Panc1 (cell line): ENCODE measurements around the gene FCGBP. TPM values are rescaled to one million over a fixed set of nuclear protein-coding genes. Genes with fewer than 3 reads are reported as not detected.

ENCODE experiments used
- ATAC-seq: fragments of 200-7000 bp; cut with Tn5 transposase; 2 replicates; pipeline ENCODE4 v1.9.1; 2020; ENCODE audit warnings: mild to moderate bottlenecking, moderate library complexity
- BruUV-seq: library from RNA; stranded (reverse); fragments of 400-500 nt; replicated peaks from 2 replicates; lab custom pipeline; 2021; lab: Mats Ljungman, UMichigan
- CTCF ChIA-PET: fragments of 300-600 bp; sonication (Branson Sonifier 250); formaldehyde crosslinking; loops from one replicate; lab custom pipeline; 2022; ENCODE audit warnings: antibody characterized with exemption; lab: Charles Lee
- POLR2A ChIA-PET: fragments of 300-600 bp; sonication (Branson Sonifier 250); formaldehyde crosslinking; loops from one replicate; lab custom pipeline; 2022; ENCODE audit warnings: antibody characterized with exemption; lab: Charles Lee
- DNase-seq: peaks from one replicate; pipeline ENCODE4 v3.0.0-alpha.2; 2010; ENCODE audit warnings: low read depth, low spot score
- H3K27ac ChIP-seq: 2 replicates; pipeline ENCODE4 v1.5.1; 2011; ENCODE audit warnings: mild to moderate bottlenecking, low read length, inconsistent platforms
- H3K27me3 ChIP-seq: fragments of 200-500 bp; sonication (Bioruptor generic); 2 replicates; pipeline ENCODE4 v1.6.0; 2014; ENCODE audit warnings: low read length, inconsistent platforms; ENCODE audit not compliant: control insufficient read depth, insufficient read depth
- H3K36me3 ChIP-seq: fragments of 200-500 bp; sonication (Bioruptor generic); 2 replicates; pipeline ENCODE4 v1.5.1; 2014; ENCODE audit warnings: inconsistent platforms, mild to moderate bottlenecking, low read length, moderate library complexity; ENCODE audit not compliant: control insufficient read depth, insufficient read depth
- H3K4me1 ChIP-seq: 2 replicates; pipeline ENCODE4 v1.5.1; 2011; ENCODE audit warnings: inconsistent platforms, mild to moderate bottlenecking, low read length, moderate library complexity; ENCODE audit not compliant: control insufficient read depth, insufficient read depth
- H3K4me3 ChIP-seq, 2 experiments: 2 replicates each; pipeline ENCODE4 v1.5.1; 2011 to 2012; ENCODE audit warnings: low read depth in 2 of 2, low read length in 2 of 2, mild to moderate bottlenecking in 2 of 2, inconsistent platforms in 1 of 2, moderate library complexity in 1 of 2
- H3K9me3 ChIP-seq: fragments of 200-500 bp; sonication (Bioruptor generic); 2 replicates; pipeline ENCODE4 v1.5.1; 2014; ENCODE audit warnings: low read depth, mild to moderate bottlenecking, inconsistent platforms, low read length, moderate library complexity; ENCODE audit not compliant: control insufficient read depth, insufficient read depth
- POLR2AphosphoS5 ChIP-seq: IDR thresholded peaks from 2 replicates; pipeline ENCODE4 v1.6.1; 2012; ENCODE audit warnings: mild to moderate bottlenecking, low read depth, low read length, moderate library complexity
- SIN3A ChIP-seq: IDR thresholded peaks from 2 replicates; pipeline ENCODE4 v1.6.1; 2012; ENCODE audit warnings: low read depth, mild to moderate bottlenecking, low read length, moderate library complexity, borderline replicate concordance; ENCODE audit not compliant: insufficient read depth
- TCF7L2 ChIP-seq: IDR thresholded peaks from 2 replicates; pipeline ENCODE4 v1.6.1; 2011; ENCODE audit warnings: mild to moderate bottlenecking, low read depth, low read length, inconsistent platforms
- in situ Hi-C: cut with HindIII; loops from 2 replicates; pipeline ENCODE4 v1.10.0; 2016; ENCODE audit warnings: low sequenced_read_pairs, low pct_unique_long_range_greater_than_20kb
- intact Hi-C: fragments of 100-400 bp; cut with micrococcal nuclease; formaldehyde crosslinking; loops from one replicate; pipeline ENCODE4 v1.10.0; 2022; ENCODE audit not compliant: unreplicated experiment
- total RNA-seq: library from RNA; stranded (reverse); gene quantifications from one replicate; pipeline ENCODE4 v1.2.1, GENCODE V29; 2021; ENCODE audit not compliant: unreplicated experiment
- TF ChIP-seq, protein P1 (sequence below), 2 experiments: IDR thresholded peaks; 2 replicates each; pipeline ENCODE4 v1.6.1; 2011 to 2012; ENCODE audit warnings: low read depth in 2 of 2, control low read depth in 1 of 2, low read length in 1 of 2, mild to moderate bottlenecking in 1 of 2, moderate library complexity in 1 of 2; ENCODE audit not compliant: insufficient read depth in 1 of 2
- TF ChIP-seq, protein P2 (sequence below): fragments of 450-650 bp; IDR thresholded peaks from 2 replicates; pipeline ENCODE4 v1.5.1; 2017; ENCODE audit warnings: mild to moderate bottlenecking

FCGBP gene
- total RNA-seq, 1 experiment from 2014 or later: 6.4 TPM

DNA sequence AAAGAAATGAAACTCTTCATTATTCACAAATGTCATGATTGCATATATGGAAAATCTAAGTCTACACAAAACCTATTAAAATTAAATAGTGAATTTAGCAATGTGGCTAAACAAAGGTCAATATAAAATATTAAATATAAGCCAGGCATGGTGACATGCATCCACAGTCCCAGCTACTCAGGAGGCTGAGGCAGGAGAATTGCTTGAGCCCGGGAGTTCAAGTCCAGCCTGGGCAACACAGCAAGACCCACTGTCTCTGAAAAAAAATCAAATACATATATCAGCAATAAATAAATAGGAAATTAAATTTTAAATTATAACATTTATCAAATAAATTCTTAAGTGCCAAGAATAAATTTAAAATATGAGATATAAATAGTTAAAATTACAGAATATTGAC lies 48.4 kb upstream of the FCGBP start:
- peaks cover 52% of the 10 kb centered on the region for H3K36me3 ChIP-seq
- POLR2A ChIA-PET: interaction anchor here (0.5 to 1.5 kb wide), 2 partner anchors 12 to 295 kb away, joined by 3 to 9 read pairs; partner anchors contain the start of gene PSMC4
- in situ Hi-C loops (no loop called here), intact Hi-C loops (no loop called here)
- ATAC-seq: no peak
- no peak overlapping the region for H3K27ac ChIP-seq
- BruUV-seq: no TSS peak
- no peaks in the 10 kb centered on the region for H3K4me1 ChIP-seq
- H3K27me3 ChIP-seq: no peaks in the 10 kb centered on the region
- peaks cover 56% of the 10 kb centered on the region for H3K9me3 ChIP-seq
- TF ChIP-seq TCF7L2 (no peak), SIN3A (no peak), POLR2AphosphoS5 (no peak)
- TF ChIP-seq, protein P1, sequence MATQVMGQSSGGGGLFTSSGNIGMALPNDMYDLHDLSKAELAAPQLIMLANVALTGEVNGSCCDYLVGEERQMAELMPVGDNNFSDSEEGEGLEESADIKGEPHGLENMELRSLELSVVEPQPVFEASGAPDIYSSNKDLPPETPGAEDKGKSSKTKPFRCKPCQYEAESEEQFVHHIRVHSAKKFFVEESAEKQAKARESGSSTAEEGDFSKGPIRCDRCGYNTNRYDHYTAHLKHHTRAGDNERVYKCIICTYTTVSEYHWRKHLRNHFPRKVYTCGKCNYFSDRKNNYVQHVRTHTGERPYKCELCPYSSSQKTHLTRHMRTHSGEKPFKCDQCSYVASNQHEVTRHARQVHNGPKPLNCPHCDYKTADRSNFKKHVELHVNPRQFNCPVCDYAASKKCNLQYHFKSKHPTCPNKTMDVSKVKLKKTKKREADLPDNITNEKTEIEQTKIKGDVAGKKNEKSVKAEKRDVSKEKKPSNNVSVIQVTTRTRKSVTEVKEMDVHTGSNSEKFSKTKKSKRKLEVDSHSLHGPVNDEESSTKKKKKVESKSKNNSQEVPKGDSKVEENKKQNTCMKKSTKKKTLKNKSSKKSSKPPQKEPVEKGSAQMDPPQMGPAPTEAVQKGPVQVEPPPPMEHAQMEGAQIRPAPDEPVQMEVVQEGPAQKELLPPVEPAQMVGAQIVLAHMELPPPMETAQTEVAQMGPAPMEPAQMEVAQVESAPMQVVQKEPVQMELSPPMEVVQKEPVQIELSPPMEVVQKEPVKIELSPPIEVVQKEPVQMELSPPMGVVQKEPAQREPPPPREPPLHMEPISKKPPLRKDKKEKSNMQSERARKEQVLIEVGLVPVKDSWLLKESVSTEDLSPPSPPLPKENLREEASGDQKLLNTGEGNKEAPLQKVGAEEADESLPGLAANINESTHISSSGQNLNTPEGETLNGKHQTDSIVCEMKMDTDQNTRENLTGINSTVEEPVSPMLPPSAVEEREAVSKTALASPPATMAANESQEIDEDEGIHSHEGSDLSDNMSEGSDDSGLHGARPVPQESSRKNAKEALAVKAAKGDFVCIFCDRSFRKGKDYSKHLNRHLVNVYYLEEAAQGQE (IDR thresholded peaks at IDR 0.05; ENCODE audit: insufficient read depth in 1 of 2, low read depth in 2 of 2, low read length in 1 of 2): no peak
- TF ChIP-seq, protein P2, sequence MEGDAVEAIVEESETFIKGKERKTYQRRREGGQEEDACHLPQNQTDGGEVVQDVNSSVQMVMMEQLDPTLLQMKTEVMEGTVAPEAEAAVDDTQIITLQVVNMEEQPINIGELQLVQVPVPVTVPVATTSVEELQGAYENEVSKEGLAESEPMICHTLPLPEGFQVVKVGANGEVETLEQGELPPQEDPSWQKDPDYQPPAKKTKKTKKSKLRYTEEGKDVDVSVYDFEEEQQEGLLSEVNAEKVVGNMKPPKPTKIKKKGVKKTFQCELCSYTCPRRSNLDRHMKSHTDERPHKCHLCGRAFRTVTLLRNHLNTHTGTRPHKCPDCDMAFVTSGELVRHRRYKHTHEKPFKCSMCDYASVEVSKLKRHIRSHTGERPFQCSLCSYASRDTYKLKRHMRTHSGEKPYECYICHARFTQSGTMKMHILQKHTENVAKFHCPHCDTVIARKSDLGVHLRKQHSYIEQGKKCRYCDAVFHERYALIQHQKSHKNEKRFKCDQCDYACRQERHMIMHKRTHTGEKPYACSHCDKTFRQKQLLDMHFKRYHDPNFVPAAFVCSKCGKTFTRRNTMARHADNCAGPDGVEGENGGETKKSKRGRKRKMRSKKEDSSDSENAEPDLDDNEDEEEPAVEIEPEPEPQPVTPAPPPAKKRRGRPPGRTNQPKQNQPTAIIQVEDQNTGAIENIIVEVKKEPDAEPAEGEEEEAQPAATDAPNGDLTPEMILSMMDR: no peak
- H3K4me3 ChIP-seq: no peak overlapping the region
- CTCF ChIA-PET: interaction anchor here (1.7 kb wide), 1 partner anchor 12 kb away, joined by 5 read pairs; the partner anchor contains the start of gene PSMC4
- no peak for DNase-seq

DNA sequence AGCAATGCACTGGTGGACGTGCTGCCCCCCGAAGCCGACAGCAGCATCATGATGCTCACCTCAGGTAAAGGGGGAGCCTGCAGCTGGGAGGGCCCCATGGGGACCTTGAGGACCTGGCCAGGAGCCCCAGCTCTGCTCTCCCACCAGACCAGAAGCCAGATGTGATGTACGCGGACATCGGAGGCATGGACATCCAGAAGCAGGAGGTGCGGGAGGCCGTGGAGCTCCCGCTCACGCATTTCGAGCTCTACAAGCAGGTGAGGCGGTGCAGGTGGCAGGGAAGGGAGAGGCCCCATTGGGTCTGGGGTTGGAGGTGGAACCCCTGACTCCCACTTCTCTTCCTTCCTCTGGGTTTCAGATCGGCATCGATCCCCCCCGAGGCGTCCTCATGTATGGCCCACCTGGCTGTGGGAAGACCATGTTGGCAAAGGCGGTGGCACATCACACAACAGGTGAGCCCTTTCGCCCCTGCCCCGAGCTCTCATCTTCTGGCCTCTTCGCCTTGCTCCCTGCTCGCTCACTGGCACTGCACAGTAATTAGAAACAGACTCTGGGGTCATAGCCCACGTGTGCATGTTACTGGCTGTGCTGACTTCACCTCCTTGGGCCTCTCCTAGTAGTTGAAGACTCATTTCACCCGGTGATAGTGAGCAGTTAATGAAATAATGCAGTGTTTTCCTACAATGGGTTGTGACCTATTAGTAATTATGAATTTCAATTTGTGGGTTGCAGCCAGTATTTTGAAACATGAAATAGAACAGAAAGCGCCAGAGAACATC lies 40.1 kb upstream of the FCGBP start:
- Histone ChIP-seq H3K36me3 (peaks cover 61% of the 10 kb centered on the region), H3K9me3 (no peaks in the 10 kb centered on the region), H3K4me1 (peaks cover 16% of the 10 kb centered on the region), H3K27ac (no peak overlapping the region), H3K27me3 (no peaks in the 10 kb centered on the region), H3K4me3 (no peak overlapping the region)
- DNase-seq: no peak
- ChIA-PET CTCF (no interaction called here), POLR2A (interaction anchor here (0.6 kb wide), 2 partner anchors 185 to 377 kb away, joined by 3 to 5 read pairs; no protein-coding TSS in a partner anchor)
- no peak for ATAC-seq
- intact Hi-C loops (no loop called here), in situ Hi-C loops (loop anchor here (5.0 kb wide), 4 partner anchors 37 to 132 kb away; no protein-coding TSS in a partner anchor)
- BruUV-seq: no TSS peak
- TF ChIP-seq POLR2AphosphoS5: no peak
